Measurements from ENCODE around the gene NFYC.

- TF ChIP-seq EP300 (IDR thresholded peaks at IDR 0.05) (no peak), POLR2AphosphoS5 (IDR thresholded peaks at IDR 0.05) (no peak)
Observed at GRCh38 chr1:40738831-40739230, 47.3 kb downstream of the NFYC start.

Measured in sigmoid colon (tissue), 4 donors.